ENCODE measurements around the gene STON2. TPM values are rescaled to one million over a fixed set of nuclear protein-coding genes. Genes with fewer than 3 reads are reported as not detected.

The STON2 gene
- total RNA-seq, 4 donors from 2014 or later, result 69.8 to 202 (median 97.0) TPM

GRCh38 chr14:81326451-81326850 is 73.7 kb downstream of the STON2 start:
- Histone ChIP-seq H3K36me3 (no peaks in the 10 kb centered on the region), H3K4me3 (replicated peaks in 1 of 3) (no peak overlapping the region), H3K4me1 (peaks cover 18 to 45% of the 10 kb centered on the region in 2 donors), H3K27ac (no peak overlapping the region), H3K9me3 (no peaks in the 10 kb centered on the region), H3K27me3 (no peaks in the 10 kb centered on the region)
- intact Hi-C loops (cut with DNase I), result loop anchor here (10.0 kb wide), 1 partner anchor 48 kb away; no protein-coding TSS in a partner anchor
- TF ChIP-seq, protein P1, sequence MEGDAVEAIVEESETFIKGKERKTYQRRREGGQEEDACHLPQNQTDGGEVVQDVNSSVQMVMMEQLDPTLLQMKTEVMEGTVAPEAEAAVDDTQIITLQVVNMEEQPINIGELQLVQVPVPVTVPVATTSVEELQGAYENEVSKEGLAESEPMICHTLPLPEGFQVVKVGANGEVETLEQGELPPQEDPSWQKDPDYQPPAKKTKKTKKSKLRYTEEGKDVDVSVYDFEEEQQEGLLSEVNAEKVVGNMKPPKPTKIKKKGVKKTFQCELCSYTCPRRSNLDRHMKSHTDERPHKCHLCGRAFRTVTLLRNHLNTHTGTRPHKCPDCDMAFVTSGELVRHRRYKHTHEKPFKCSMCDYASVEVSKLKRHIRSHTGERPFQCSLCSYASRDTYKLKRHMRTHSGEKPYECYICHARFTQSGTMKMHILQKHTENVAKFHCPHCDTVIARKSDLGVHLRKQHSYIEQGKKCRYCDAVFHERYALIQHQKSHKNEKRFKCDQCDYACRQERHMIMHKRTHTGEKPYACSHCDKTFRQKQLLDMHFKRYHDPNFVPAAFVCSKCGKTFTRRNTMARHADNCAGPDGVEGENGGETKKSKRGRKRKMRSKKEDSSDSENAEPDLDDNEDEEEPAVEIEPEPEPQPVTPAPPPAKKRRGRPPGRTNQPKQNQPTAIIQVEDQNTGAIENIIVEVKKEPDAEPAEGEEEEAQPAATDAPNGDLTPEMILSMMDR (IDR thresholded peaks at IDR 0.05), result no peak
- TF ChIP-seq POLR2A (IDR thresholded peaks at IDR 0.05), result no peak
- 93 to 95% methylated on average over 2 of the region's 2 CpGs for WGBS, 2 donors
- DNase-seq, result no peak

DNA sequence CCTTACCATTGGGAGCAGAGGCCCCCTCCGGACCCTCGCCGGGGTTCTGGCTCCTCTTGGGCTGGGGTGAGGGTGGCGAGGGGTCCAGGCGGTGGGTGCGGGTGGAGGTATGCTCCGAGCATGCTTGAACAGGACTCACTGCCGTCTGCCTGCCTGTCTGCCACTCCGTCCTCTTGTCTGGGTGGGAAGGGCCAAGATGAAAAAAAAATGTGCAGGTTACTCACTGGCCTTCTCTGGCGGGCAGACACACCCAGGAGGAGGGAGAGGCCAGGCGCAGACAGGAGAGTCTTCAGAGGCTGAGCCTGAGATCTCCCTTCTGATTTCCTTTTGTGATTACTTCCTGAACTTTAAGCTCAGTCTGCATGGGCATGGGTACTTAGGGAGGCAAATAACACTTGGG is 76.1 kb downstream of the STON2 start:
- Histone ChIP-seq H3K9me3 (no peaks in the 10 kb centered on the region), H3K27me3 (no peaks in the 10 kb centered on the region), H3K4me3 (replicated peaks in 1 of 3) (peak overlapping the region in 1 of 3 donors; percentile 21), H3K4me1 (peaks cover 26 to 42% of the 10 kb centered on the region in 2 donors), H3K36me3 (no peaks in the 10 kb centered on the region), H3K27ac (peak overlapping the region; percentile 51 to 79 (median 73))
- TF ChIP-seq, protein P1 (IDR thresholded peaks at IDR 0.05), result no peak
- peak in 1 of 2 donors; percentile 89 for TF ChIP-seq POLR2A (IDR thresholded peaks at IDR 0.05)
- 13 to 25% methylated on average over 11 of the region's 11 CpGs for WGBS, 2 donors
- intact Hi-C loops (cut with DNase I), result loop anchor here (10.0 kb wide), 1 partner anchor 51 kb away; no protein-coding TSS in a partner anchor
- peak; percentile 84 to 87 for DNase-seq

GRCh38 chr14:81323093-81323492 is 77.0 kb downstream of the STON2 start:
- WGBS, 2 donors, result 23 to 34% methylated on average over 2 of the region's 2 CpGs
- Histone ChIP-seq H3K4me1 (peaks cover 26 to 42% of the 10 kb centered on the region in 2 donors), H3K27ac (peak overlapping the region; percentile 19 to 79 (median 73)), H3K9me3 (no peaks in the 10 kb centered on the region), H3K4me3 (replicated peaks in 1 of 3) (peak overlapping the region in 1 of 3 donors; percentile 21), H3K27me3 (no peaks in the 10 kb centered on the region), H3K36me3 (no peaks in the 10 kb centered on the region)
- TF ChIP-seq, protein P1 (IDR thresholded peaks at IDR 0.05), result no peak
- TF ChIP-seq POLR2A (IDR thresholded peaks at IDR 0.05), result no peak
- intact Hi-C loops (cut with DNase I), result loop anchor here (10.0 kb wide), 1 partner anchor 52 kb away; no protein-coding TSS in a partner anchor
- no peak for DNase-seq

DNA sequence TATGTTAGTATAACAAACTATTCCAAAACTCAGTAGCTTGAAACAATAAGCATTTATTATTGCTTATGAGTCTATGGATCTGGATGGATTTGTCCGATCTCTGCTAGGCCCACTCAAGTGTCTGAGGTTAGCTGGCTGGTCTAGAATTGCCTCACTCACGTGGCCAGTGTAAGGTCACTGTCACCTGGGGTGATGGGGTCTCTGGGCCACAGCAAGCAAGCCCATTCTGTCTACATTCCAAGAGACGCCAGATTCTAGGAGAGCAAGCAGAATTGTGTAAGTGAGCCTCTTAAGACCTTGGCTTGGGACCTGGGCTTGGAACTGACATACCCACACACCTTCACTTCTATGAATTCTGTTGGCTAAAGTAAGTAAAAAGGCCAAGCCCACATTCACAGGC is 80.2 kb downstream of the STON2 start:
- peak overlapping the region; percentile 52 to 63 (median 55) for H3K27ac ChIP-seq
- H3K4me1 ChIP-seq, result peaks cover 43 to 59% of the 10 kb centered on the region in 2 donors
- WGBS, 2 donors, result 57 to 68% methylated on average over 3 of the region's 3 CpGs
- TF ChIP-seq POLR2A (IDR thresholded peaks at IDR 0.05), result no peak
- TF ChIP-seq, protein P1 (IDR thresholded peaks at IDR 0.05), result no peak
- no peak for DNase-seq
- H3K36me3 ChIP-seq, result no peaks in the 10 kb centered on the region
- no peaks in the 10 kb centered on the region for H3K27me3 ChIP-seq
- no peak overlapping the region for H3K4me3 ChIP-seq (replicated peaks in 1 of 3)
- intact Hi-C loops (cut with DNase I), result loop anchor here (10.0 kb wide), 1 partner anchor 55 kb away; no protein-coding TSS in a partner anchor
- H3K9me3 ChIP-seq, result no peaks in the 10 kb centered on the region

DNA sequence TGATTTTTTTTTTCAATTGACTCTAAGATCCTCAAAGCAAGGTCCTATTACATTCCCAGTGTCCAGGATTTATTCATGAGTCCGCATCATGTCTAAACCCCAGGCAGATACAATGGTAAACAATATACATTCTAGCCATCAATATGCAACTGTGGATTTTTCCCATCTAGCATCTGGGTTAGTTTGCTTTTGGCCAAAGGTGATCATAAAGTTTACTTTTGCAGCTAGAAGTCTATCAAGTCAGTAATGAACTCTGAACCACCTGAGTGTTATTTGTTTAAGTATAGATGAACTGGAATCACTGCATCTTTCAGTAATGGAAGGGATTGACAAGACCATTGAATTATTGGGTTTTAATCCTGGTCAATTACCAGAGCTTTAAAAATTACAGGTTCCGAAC is 80.8 kb downstream of the STON2 start:
- intact Hi-C loops (cut with DNase I), result no loop called here
- no peaks in the 10 kb centered on the region for H3K36me3 ChIP-seq
- H3K27me3 ChIP-seq, result no peaks in the 10 kb centered on the region
- WGBS, 2 donors, result 92 to 98% methylated on average over 2 of the region's 2 CpGs
- no peak for TF ChIP-seq POLR2A (IDR thresholded peaks at IDR 0.05)
- TF ChIP-seq, protein P1 (IDR thresholded peaks at IDR 0.05), result no peak
- no peak for DNase-seq
- H3K9me3 ChIP-seq, result no peaks in the 10 kb centered on the region
- no peak overlapping the region for H3K27ac ChIP-seq
- H3K4me1 ChIP-seq, result peaks cover 49 to 59% of the 10 kb centered on the region in 2 donors
- no peak overlapping the region for H3K4me3 ChIP-seq (replicated peaks in 1 of 3)
